ENCODE measurements around the gene SNX21.

Gene SNX21

GRCh38 chr20:45840700-45841198 lies 7.2 kb downstream of the SNX21 start:
- WGBS (ENCODE audit: extremely low coverage, insufficient coverage, low lambda C conversion rate), result no CpG with 5 or more reads among the region's 25 CpGs
- Histone ChIP-seq H3K9ac (ENCODE audit: low read length) (no peak overlapping the region), H3K27ac (ENCODE audit: low read depth, low read length) (no peak overlapping the region), H2BK120ac (ENCODE audit: low read depth, low read length) (no peak overlapping the region), H2AK5ac (ENCODE audit: low read length) (no peak overlapping the region), H3K56ac (ENCODE audit: low read length) (no peak overlapping the region), H3K18ac (ENCODE audit: low read length) (no peak overlapping the region), H3K79me1 (ENCODE audit: low read length) (no peaks in the 10 kb centered on the region), H3K4me2 (ENCODE audit: low read length) (no peak overlapping the region), H3K27me3 (ENCODE audit: insufficient read depth, low read length, poor library complexity) (no peaks in the 10 kb centered on the region), H3K4me3 (ENCODE audit: low read length) (no peak overlapping the region), H3K4ac (ENCODE audit: low read depth, low read length) (no peak overlapping the region), H3K23ac (ENCODE audit: low read length) (no peak overlapping the region), H4K8ac (ENCODE audit: low read depth, low read length) (no peak overlapping the region), H2BK5ac (ENCODE audit: low read length) (no peak overlapping the region), H3K36me3 (ENCODE audit: control insufficient read depth, insufficient read depth, low read length) (peaks cover 2% of the 10 kb centered on the region), H4K5ac (ENCODE audit: low read length) (no peak overlapping the region), H3K79me2 (ENCODE audit: control insufficient read depth, insufficient read depth, low read length) (no peaks in the 10 kb centered on the region), H3K4me1 (ENCODE audit: control insufficient read depth, low read depth, low read length) (no peaks in the 10 kb centered on the region), H2BK15ac (replicated peaks; ENCODE audit: low read depth) (no peak overlapping the region)
- DNase-seq, result no peak

GRCh38 chr20:45841407-45842129 lies 8.0 kb downstream of the SNX21 start:
- no peak overlapping the region for H2BK15ac ChIP-seq (replicated peaks; ENCODE audit: low read depth)
- no peaks in the 10 kb centered on the region for H3K79me1 ChIP-seq (ENCODE audit: low read length)
- H3K4me2 ChIP-seq (ENCODE audit: low read length), result no peak overlapping the region
- H3K79me2 ChIP-seq (ENCODE audit: control insufficient read depth, insufficient read depth, low read length), result no peaks in the 10 kb centered on the region
- peaks cover 2% of the 10 kb centered on the region for H3K36me3 ChIP-seq (ENCODE audit: control insufficient read depth, insufficient read depth, low read length)
- no peaks in the 10 kb centered on the region for H3K27me3 ChIP-seq (ENCODE audit: insufficient read depth, low read length, poor library complexity)
- no peak overlapping the region for H2BK5ac ChIP-seq (ENCODE audit: low read length)
- H2AK5ac ChIP-seq (ENCODE audit: low read length), result no peak overlapping the region
- no peak overlapping the region for H3K23ac ChIP-seq (ENCODE audit: low read length)
- no peak overlapping the region for H3K18ac ChIP-seq (ENCODE audit: low read length)
- H3K4ac ChIP-seq (ENCODE audit: low read depth, low read length), result no peak overlapping the region
- no peak for DNase-seq
- H3K56ac ChIP-seq (ENCODE audit: low read length), result no peak overlapping the region
- H3K4me1 ChIP-seq (ENCODE audit: control insufficient read depth, low read depth, low read length), result no peaks in the 10 kb centered on the region
- H4K5ac ChIP-seq (ENCODE audit: low read length), result no peak overlapping the region
- no peak overlapping the region for H3K9ac ChIP-seq (ENCODE audit: low read length)
- no CpG with 5 or more reads among the region's 10 CpGs for WGBS (ENCODE audit: extremely low coverage, insufficient coverage, low lambda C conversion rate)
- H4K8ac ChIP-seq (ENCODE audit: low read depth, low read length), result no peak overlapping the region
- H2BK120ac ChIP-seq (ENCODE audit: low read depth, low read length), result no peak overlapping the region
- no peak overlapping the region for H3K27ac ChIP-seq (ENCODE audit: low read depth, low read length)
- no peak overlapping the region for H3K4me3 ChIP-seq (ENCODE audit: low read length)

- Histone ChIP-seq H3K27ac (ENCODE audit: low read depth, low read length) (no peak overlapping the region), H2AK5ac (ENCODE audit: low read length) (no peak overlapping the region), H3K56ac (ENCODE audit: low read length) (no peak overlapping the region), H3K9ac (ENCODE audit: low read length) (no peak overlapping the region), H3K4me2 (ENCODE audit: low read length) (no peak overlapping the region), H3K23ac (ENCODE audit: low read length) (no peak overlapping the region), H2BK120ac (ENCODE audit: low read depth, low read length) (no peak overlapping the region), H3K36me3 (ENCODE audit: control insufficient read depth, insufficient read depth, low read length) (peaks cover 2% of the 10 kb centered on the region), H3K79me1 (ENCODE audit: low read length) (no peaks in the 10 kb centered on the region), H2BK15ac (replicated peaks; ENCODE audit: low read depth) (no peak overlapping the region), H3K27me3 (ENCODE audit: insufficient read depth, low read length, poor library complexity) (no peaks in the 10 kb centered on the region), H3K18ac (ENCODE audit: low read length) (no peak overlapping the region), H3K79me2 (ENCODE audit: control insufficient read depth, insufficient read depth, low read length) (no peaks in the 10 kb centered on the region), H3K4ac (ENCODE audit: low read depth, low read length) (no peak overlapping the region), H3K4me3 (ENCODE audit: low read length) (no peak overlapping the region), H3K4me1 (ENCODE audit: control insufficient read depth, low read depth, low read length) (no peaks in the 10 kb centered on the region), H4K8ac (ENCODE audit: low read depth, low read length) (no peak overlapping the region), H4K5ac (ENCODE audit: low read length) (no peak overlapping the region), H2BK5ac (ENCODE audit: low read length) (no peak overlapping the region)
- no peak for DNase-seq
- no CpG with 5 or more reads among the region's 5 CpGs for WGBS (ENCODE audit: extremely low coverage, insufficient coverage, low lambda C conversion rate)
Observed at GRCh38 chr20:45842169-45842812, 8.7 kb downstream of the SNX21 start.

- WGBS (ENCODE audit: extremely low coverage, insufficient coverage, low lambda C conversion rate), result no CpG with 5 or more reads among the region's 14 CpGs
- H3K36me3 ChIP-seq (ENCODE audit: control insufficient read depth, insufficient read depth, low read length), result peaks cover 2% of the 10 kb centered on the region
Observed at GRCh38 chr20:45843506-45843905, 9.9 kb downstream of the SNX21 start.

GRCh38 chr20:45845452-45845851 lies 11.9 kb downstream of the SNX21 start:
- H4K5ac ChIP-seq (ENCODE audit: low read length), result no peak overlapping the region
- no peak overlapping the region for H3K9ac ChIP-seq (ENCODE audit: low read length)
- H3K4me2 ChIP-seq (ENCODE audit: low read length), result no peak overlapping the region
- no peak overlapping the region for H3K4ac ChIP-seq (ENCODE audit: low read depth, low read length)
- H2BK5ac ChIP-seq (ENCODE audit: low read length), result no peak overlapping the region
- H3K27me3 ChIP-seq (ENCODE audit: insufficient read depth, low read length, poor library complexity), result no peaks in the 10 kb centered on the region
- H3K23ac ChIP-seq (ENCODE audit: low read length), result no peak overlapping the region
- peaks cover 2% of the 10 kb centered on the region for H3K36me3 ChIP-seq (ENCODE audit: control insufficient read depth, insufficient read depth, low read length)
- no peak overlapping the region for H2BK120ac ChIP-seq (ENCODE audit: low read depth, low read length)
- no peaks in the 10 kb centered on the region for H3K4me1 ChIP-seq (ENCODE audit: control insufficient read depth, low read depth, low read length)
- no peak overlapping the region for H3K27ac ChIP-seq (ENCODE audit: low read depth, low read length)
- H3K56ac ChIP-seq (ENCODE audit: low read length), result no peak overlapping the region
- no peak for DNase-seq
- H3K18ac ChIP-seq (ENCODE audit: low read length), result no peak overlapping the region
- H3K4me3 ChIP-seq (ENCODE audit: low read length), result no peak overlapping the region
- H3K79me1 ChIP-seq (ENCODE audit: low read length), result no peaks in the 10 kb centered on the region
- no peak overlapping the region for H2BK15ac ChIP-seq (replicated peaks; ENCODE audit: low read depth)
- H3K79me2 ChIP-seq (ENCODE audit: control insufficient read depth, insufficient read depth, low read length), result no peaks in the 10 kb centered on the region
- no peak overlapping the region for H4K8ac ChIP-seq (ENCODE audit: low read depth, low read length)
- no peak overlapping the region for H2AK5ac ChIP-seq (ENCODE audit: low read length)

More at GRCh38 chr20:45843506-45843905, 9.9 kb downstream of the SNX21 start:
- no peak overlapping the region for H3K4me3 ChIP-seq (ENCODE audit: low read length)
- H2BK15ac ChIP-seq (replicated peaks; ENCODE audit: low read depth), result no peak overlapping the region
- H3K23ac ChIP-seq (ENCODE audit: low read length), result no peak overlapping the region
- no peak overlapping the region for H3K4ac ChIP-seq (ENCODE audit: low read depth, low read length)
- H4K8ac ChIP-seq (ENCODE audit: low read depth, low read length), result no peak overlapping the region
- H3K56ac ChIP-seq (ENCODE audit: low read length), result no peak overlapping the region
- H4K5ac ChIP-seq (ENCODE audit: low read length), result no peak overlapping the region
- H3K18ac ChIP-seq (ENCODE audit: low read length), result no peak overlapping the region
- no peak overlapping the region for H3K9ac ChIP-seq (ENCODE audit: low read length)
- no peak overlapping the region for H2BK120ac ChIP-seq (ENCODE audit: low read depth, low read length)
- no peaks in the 10 kb centered on the region for H3K27me3 ChIP-seq (ENCODE audit: insufficient read depth, low read length, poor library complexity)
- H3K4me2 ChIP-seq (ENCODE audit: low read length), result no peak overlapping the region
- no peak overlapping the region for H2AK5ac ChIP-seq (ENCODE audit: low read length)
- DNase-seq, result no peak
- no peaks in the 10 kb centered on the region for H3K79me1 ChIP-seq (ENCODE audit: low read length)
- no peak overlapping the region for H2BK5ac ChIP-seq (ENCODE audit: low read length)
- H3K4me1 ChIP-seq (ENCODE audit: control insufficient read depth, low read depth, low read length), result no peaks in the 10 kb centered on the region
- H3K79me2 ChIP-seq (ENCODE audit: control insufficient read depth, insufficient read depth, low read length), result no peaks in the 10 kb centered on the region
- H3K27ac ChIP-seq (ENCODE audit: low read depth, low read length), result no peak overlapping the region

Measured in mesendoderm (in vitro differentiated cells).